Activated CD4-positive, alpha-beta T cell treated with anti-CD3 and anti-CD28 coated beads, Interleukin-2, amount 50 U/mL, for 4 hours (primary cell): Measurements from ENCODE around the gene SORL1.
"Not testable (repeated sequence)": the region's sequence is repeated elsewhere in the genome, so short reads cannot be mapped to it uniquely, and the experiment has no call there.

Source experiments
- DNase-seq, 2 experiments: peaks; one replicate each; pipeline ENCODE4 v3.0.0-alpha.2; 2020

The SORL1 gene

GRCh38 chr11:121566279-121567168, 114.4 kb downstream of the SORL1 start:
- no peak for DNase-seq

- no peak for DNase-seq
Observed at GRCh38 chr11:121567995-121568394, 115.9 kb downstream of the SORL1 start.

GRCh38 chr11:121569332-121570299, 117.5 kb downstream of the SORL1 start:
- not testable (repeated sequence) for DNase-seq

GRCh38 chr11:121570453-121570852, 118.3 kb downstream of the SORL1 start:
- DNase-seq, result no peak

GRCh38 chr11:121571506-121571905, 119.4 kb downstream of the SORL1 start:
- DNase-seq, result no peak

- no peak for DNase-seq
Observed at GRCh38 chr11:121572571-121573059, 120.5 kb downstream of the SORL1 start.

GRCh38 chr11:121574801-121575200, 122.7 kb downstream of the SORL1 start:
- DNase-seq, result no peak

- DNase-seq, result no peak
Observed at GRCh38 chr11:121575250-121575962, 123.3 kb downstream of the SORL1 start.

GRCh38 chr11:121575963-121576290, 123.8 kb downstream of the SORL1 start:
- no peak for DNase-seq

GRCh38 chr11:121576531-121576930, 124.4 kb downstream of the SORL1 start:
- DNase-seq, result no peak

GRCh38 chr11:121577106-121577848, 125.2 kb downstream of the SORL1 start:
- no peak for DNase-seq

GRCh38 chr11:121578251-121578976, 126.3 kb downstream of the SORL1 start:
- DNase-seq, result no peak

GRCh38 chr11:121580154-121580553, 128.0 kb downstream of the SORL1 start:
- no peak for DNase-seq

GRCh38 chr11:121581607-121582006, 129.5 kb downstream of the SORL1 start:
- no peak for DNase-seq

GRCh38 chr11:121582296-121582695, 130.2 kb downstream of the SORL1 start:
- no peak for DNase-seq

GRCh38 chr11:121583825-121584224, 131.7 kb downstream of the SORL1 start:
- no peak for DNase-seq

GRCh38 chr11:121586750-121587149, 134.6 kb downstream of the SORL1 start:
- no peak for DNase-seq

GRCh38 chr11:121587182-121587581, 135.1 kb downstream of the SORL1 start:
- no peak for DNase-seq

- DNase-seq, result no peak
Observed at GRCh38 chr11:121588747-121589146, 136.6 kb downstream of the SORL1 start.

GRCh38 chr11:121589946-121590537, 137.9 kb downstream of the SORL1 start:
- no peak for DNase-seq
